Suppressor macrophage treated with lipopolysaccharide for 1 hour (primary cell): ENCODE data around the gene GPR141.

Source experiments
- DNase-seq, 3 donors: peaks; one replicate each; pipeline ENCODE4 v3.0.0-alpha.2; 2020 to 2022

Gene GPR141

DNA sequence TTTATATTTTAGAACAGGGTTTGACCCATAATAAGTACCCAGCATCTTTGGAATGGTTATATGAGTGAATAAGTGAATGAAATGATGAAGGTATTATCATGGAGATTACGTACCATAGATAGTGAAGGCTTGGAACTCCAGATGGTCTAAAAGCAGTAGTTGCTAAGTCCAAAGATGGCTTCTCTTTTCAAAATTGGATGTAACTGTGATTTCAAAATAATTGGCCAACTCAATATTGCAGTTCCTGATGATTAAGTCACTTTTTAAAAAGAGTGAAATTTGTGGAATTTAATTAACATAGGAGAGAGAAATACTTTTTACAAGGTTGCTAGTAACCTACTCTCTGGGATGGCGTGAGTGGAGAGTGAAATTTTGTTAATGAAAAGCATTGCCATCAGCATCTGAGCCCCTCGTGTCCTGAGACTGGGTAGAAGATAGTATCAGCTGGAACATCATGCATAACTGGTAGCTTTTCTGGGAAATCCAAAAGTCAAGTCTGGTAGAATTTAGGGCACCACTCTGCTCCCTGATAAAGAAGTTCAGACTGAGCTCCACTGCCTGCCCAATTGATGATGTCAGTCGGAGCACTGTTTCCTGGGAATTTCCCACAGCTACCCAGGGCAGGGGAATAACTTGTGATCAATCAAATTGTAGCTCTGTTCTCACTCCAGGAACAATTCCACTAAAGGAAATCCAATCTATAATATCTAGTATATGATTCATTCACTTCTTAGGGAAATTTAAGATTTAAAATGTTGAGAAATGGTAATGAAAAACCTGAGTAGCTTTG is 3.2 kb downstream of the GPR141 start:
- peak; percentile 69 to 85 (median 74) for DNase-seq

GRCh38 chr7:37690206-37690605 is 6.6 kb downstream of the GPR141 start:
- DNase-seq = peak; percentile 70 to 78 (median 75)

DNA sequence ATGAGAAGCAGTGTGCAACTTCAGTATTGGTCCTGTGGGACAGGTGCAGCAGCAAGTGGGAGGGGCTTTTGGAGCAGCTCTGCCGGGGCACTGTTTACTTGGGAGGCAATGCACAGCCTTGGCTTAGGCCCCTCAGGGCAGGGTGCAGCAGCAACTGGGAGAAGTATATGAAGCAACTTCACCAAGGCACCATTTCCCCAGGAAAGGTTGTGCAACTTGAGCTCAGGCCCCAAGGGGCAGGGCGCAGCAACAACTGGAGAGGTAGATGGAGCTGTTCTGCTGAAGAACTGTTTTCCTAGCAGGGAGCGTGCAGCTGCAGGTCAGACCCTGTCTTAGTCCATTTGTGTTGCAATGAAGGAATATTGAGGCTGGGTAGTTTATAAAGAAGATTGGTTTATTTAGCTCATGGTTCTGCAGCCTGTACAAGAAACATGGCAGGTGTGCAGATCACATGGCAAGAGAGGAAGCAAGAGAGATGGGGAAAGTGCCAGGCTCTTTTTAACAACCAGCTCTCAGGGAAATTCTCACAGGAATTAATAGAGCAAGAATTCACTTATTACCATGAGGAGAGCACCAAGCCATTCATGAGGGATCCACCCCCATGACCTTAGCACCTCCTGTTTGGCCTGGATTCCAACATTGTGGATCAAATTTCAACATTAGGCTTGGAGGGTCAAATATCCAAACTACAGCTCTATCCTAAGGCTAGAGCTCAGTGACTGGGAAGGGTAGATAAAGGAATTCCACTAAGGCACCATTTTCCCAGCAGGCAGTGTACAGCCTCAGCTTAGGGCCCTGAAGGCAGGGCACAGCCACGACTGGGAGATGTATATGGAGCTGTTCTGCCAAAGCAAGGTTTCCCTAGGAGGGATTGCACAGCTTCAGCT is 10.9 kb downstream of the GPR141 start:
- peak; percentile 50 to 54 (median 51) for DNase-seq

- peak; percentile 79 to 82 (median 80) for DNase-seq
Measured at GRCh38 chr7:37698276-37698675, 14.7 kb downstream of the GPR141 start.

DNA sequence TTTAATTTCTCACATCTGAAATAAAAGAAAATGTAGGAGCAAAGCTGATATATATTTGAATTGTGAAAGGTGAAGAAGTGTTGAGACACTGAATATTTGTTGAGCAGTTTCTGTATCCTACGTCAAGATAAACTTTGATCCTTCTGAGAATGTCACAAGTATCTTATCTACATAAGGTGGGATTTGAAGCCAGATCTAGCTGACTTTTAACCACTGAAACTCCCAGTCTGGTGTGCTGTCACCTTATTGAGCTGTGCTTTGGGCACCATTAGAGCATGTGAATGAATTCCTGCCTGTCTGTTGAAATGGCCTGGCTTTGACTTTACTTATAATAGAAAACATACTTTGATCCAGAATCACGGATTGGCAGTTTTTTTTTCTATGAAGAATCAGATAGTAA is 15.2 kb downstream of the GPR141 start:
- DNase-seq = no peak

GRCh38 chr7:37701769-37702168 is 18.2 kb downstream of the GPR141 start:
- peak; percentile 46 to 58 (median 55) for DNase-seq

GRCh38 chr7:37703361-37703760 is 19.8 kb downstream of the GPR141 start:
- no peak for DNase-seq

DNA sequence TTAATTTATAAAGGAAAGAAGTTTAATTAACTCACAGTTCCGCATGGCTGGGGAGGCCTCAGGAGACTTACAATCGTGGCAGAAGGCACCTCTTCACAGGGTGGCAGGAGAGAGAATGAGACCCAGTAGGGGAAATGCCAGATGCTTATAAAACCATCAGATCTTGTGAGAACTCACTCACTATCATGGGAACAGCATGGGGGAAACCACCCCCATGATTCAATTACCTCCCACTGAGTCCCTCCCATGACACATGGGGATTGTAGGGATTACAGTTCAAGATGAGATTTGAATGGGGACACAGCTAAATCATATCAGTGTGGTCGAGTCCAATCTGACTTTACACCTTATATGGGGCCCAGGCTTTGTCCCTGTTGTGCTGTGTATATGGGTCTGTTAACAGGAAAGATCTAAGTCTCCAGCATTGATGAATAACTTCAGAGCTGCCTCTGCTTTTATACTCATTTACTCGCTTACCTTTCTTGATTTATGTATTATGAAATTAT is 20.8 kb downstream of the GPR141 start:
- peak in 2 of 3 donors; percentile 28 to 49 for DNase-seq

GRCh38 chr7:37705976-37706375 is 22.4 kb downstream of the GPR141 start:
- DNase-seq = no peak

DNA sequence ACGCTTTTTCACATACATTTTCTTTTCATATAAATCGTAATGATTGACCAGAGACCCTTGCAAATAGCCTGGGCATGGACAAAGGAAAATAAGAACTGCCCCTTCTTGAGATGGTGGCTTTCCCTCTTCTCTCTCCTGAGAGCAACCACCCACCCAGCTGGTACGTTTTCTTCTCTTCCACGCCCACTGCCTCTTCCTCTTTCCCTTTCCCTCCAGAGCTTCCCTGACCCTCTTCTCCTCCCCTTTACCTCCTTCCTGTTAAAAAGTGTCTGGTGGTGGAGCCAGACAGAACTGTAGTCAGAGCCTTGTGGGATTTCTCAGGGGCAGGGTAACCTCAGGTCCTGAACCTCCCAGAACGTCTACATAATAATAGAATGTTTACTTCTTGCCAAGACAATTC is 23.2 kb downstream of the GPR141 start:
- peak; percentile 46 to 60 (median 57) for DNase-seq

- DNase-seq = peak in 1 of 3 donors; percentile 36
Measured at GRCh38 chr7:37707754-37708485, 24.4 kb downstream of the GPR141 start.

DNA sequence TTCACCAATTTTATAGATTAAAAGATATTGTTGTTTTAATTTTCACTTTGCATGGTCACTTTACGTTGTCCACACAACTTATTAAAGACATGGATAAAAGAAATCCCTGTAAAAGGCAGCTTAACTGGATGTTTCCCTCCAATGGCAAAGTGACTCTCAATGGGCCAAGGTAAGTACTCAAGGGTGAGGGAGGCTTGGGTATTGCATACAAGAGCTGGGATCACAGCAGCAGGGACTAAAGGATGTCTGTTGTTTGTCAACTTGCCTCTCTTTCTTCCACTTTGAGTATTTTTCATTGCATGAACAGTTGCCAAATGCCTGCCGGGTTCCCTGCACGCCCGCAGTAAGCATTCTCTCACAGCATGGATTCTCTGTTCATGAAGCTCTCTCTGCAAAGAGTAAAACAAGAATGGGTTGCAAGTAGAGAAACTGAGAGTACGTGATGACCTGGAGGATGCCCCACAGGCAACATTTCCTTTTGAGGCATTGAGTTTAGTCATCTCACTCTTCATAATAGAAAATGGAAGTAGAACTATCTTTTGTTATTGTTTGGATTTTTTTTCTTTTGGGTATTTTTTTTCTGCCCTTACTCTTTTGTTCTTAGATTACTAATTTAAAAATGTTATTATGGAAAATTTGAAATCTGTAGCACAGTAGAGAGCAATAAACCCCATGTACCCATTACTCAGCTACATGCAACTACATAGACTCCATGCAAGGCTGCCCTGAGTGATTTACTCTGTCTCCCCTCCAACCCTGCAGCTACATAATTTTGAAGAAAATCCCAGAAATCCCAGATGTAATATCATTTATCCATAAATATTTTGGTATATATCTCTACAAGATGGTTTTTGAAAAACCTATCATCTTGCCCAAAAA is 26.3 kb downstream of the GPR141 start:
- DNase-seq = no peak

- no peak for DNase-seq
Measured at GRCh38 chr7:37713613-37714012, 30.0 kb downstream of the GPR141 start.

- DNase-seq = peak; percentile 47 to 73 (median 66)
Measured at GRCh38 chr7:37714606-37715005, 31.0 kb downstream of the GPR141 start.

DNA sequence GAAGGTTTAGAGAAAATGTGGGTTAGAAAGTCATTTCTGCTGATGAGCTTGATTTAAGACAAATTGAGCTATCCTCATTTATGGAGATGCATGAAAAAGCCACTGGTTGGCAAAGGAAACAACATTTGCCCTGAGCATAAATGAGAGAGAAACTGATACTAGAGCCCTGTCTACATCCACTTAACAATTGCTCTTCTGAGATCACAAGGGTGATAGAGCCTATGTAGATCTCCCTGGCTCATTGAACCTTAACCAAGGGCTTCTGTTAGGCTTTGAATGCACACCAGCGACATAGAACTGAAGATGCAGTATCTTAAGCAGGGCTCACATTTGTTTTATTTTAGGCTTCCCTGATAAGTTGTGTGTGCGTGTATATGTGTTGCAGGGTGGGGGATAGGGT is 35.0 kb downstream of the GPR141 start:
- no peak for DNase-seq

DNA sequence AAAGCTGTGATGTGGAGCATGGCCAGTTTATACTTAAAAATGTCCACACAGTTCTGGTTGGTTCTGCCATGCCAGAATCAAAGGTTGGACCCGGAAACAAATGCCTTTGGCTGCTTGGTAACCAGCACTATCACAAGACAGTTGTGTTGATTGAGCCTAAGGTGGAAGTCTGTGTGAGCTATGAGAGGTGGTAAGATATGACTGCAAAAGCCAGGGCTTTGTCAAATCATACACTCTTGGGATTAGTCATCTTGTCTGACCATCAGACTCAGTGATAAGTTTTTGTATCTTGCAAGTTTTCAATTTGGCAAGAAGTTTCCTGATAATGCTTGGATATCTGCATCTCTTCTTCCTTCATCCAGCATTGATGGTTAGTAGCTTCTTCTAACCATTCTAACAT is 35.5 kb downstream of the GPR141 start:
- no peak for DNase-seq

DNA sequence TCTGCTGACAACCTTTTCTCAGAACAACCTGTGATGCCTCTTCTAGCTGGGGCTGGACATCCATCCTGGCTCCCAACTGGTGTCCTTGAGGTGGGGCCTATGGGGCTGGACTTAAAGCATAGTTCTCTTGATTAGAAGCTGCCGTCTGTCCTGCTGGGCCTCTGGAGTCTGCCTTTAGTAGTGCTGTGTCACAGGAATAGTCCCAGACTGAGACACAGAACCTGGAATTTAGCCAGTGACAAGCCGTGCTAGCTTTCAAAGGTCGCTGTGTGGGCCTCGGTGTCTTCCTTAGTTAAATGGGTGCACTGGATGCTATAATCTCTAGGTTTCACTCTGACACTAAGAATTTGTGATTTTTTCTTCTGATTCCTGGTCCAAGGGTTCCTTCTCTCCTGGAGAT is 41.2 kb downstream of the GPR141 start:
- no peak for DNase-seq

DNA sequence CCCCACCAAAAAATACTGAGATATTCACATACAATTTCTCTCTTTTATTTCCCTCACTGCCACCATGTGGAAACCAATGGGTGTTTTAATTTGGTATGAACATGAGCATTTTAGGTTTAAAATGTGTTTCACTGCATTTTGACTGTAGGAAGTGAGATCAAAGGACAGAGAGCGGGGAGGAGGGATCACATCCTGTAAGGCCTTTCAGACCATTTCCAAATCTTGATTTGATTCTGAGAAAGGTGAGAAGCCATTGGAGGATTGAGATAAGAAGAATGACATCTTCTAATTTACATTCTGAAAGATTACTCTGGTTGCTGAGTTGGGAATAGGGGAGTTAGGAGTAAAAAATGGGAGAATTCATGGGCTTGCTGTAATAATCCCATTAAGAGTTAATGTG is 42.5 kb downstream of the GPR141 start:
- no peak for DNase-seq

- peak; percentile 77 to 90 (median 84) for DNase-seq
Measured at GRCh38 chr7:37728747-37729146, 45.2 kb downstream of the GPR141 start.

DNA sequence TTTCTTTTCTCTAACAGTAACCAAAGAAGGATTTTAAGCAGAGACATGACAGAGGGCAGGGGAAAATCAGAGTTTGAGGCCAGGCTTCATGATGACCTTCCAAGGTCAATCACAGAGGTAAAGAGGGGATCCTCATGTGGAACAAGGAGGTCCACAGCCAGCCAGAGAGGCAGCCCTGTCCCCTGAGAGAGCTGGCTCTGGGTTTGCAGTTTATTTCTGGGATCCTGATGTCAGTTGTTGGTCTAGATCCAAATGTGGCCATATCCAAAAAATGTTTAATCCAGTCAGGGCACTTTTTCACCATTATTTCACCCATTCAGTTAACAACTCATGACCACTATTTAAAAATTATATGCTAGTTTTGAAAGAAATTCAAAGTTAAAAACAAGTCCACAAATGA is 45.6 kb downstream of the GPR141 start:
- DNase-seq = no peak

GRCh38 chr7:37730501-37730900 is 46.9 kb downstream of the GPR141 start:
- DNase-seq = no peak

GRCh38 chr7:37732253-37732652 is 48.7 kb downstream of the GPR141 start:
- DNase-seq = peak; percentile 76 to 93 (median 92)
